PFSK-1 (cell line): ENCODE data around the gene XIRP2.

Source experiments
- FOXP2 ChIP-seq: optimal IDR thresholded peaks from 2 replicates; pipeline ENCODE3; 2011; ENCODE audit warnings: borderline replicate concordance, control low read depth, inconsistent platforms; ENCODE audit not compliant: insufficient read depth; ENCODE audit errors: extremely low read length, extremely low read depth
- POLR2AphosphoS5 ChIP-seq: IDR thresholded peaks from 2 replicates; pipeline ENCODE4 v1.6.1; 2012; ENCODE audit warnings: low read depth, mild to moderate bottlenecking, control low read depth, low read length, moderate library complexity
- REST ChIP-seq, 2 experiments: IDR thresholded peaks; 2 replicates each; pipeline versions ENCODE4 v1.6.1 to v1.8.0; 2011 to 2012; ENCODE audit warnings: low read depth in 2 of 2, low read length in 2 of 2, control low read depth in 1 of 2, inconsistent platforms in 1 of 2, mild to moderate bottlenecking in 1 of 2, moderate library complexity in 1 of 2; ENCODE audit not compliant: insufficient read depth in 1 of 2
- SIN3A ChIP-seq: IDR thresholded peaks from 2 replicates; pipeline ENCODE4 v1.6.1; 2012; ENCODE audit warnings: mild to moderate bottlenecking, low read length, moderate library complexity, borderline replicate concordance; ENCODE audit not compliant: insufficient read depth
- TAF1 ChIP-seq: IDR thresholded peaks from 2 replicates; pipeline ENCODE4 v1.6.1; 2012; ENCODE audit warnings: low read length, control low read depth, borderline replicate concordance; ENCODE audit not compliant: insufficient read depth

Gene XIRP2

GRCh38 chr2:166901336-166901735 is 13.1 kb downstream of the XIRP2 start:
- TF ChIP-seq POLR2AphosphoS5 (no peak), REST (IDR thresholded peaks at IDR 0.05; ENCODE audit: insufficient read depth in 1 of 2, low read depth in 2 of 2, low read length in 2 of 2) (no peak), SIN3A (no peak), TAF1 (no peak), FOXP2 (no peak)

- TF ChIP-seq FOXP2, result no peak
- TF ChIP-seq REST (IDR thresholded peaks at IDR 0.05; ENCODE audit: insufficient read depth in 1 of 2, low read depth in 2 of 2, low read length in 2 of 2), result no peak
- no peak for TF ChIP-seq POLR2AphosphoS5
- no peak for TF ChIP-seq SIN3A
- TF ChIP-seq TAF1, result no peak
These were observed 28.7 kb downstream of the XIRP2 start for GRCh38 chr2:166916987-166917386.

- TF ChIP-seq FOXP2 (no peak), TAF1 (no peak), SIN3A (no peak), REST (IDR thresholded peaks at IDR 0.05; ENCODE audit: insufficient read depth in 1 of 2, low read depth in 2 of 2, low read length in 2 of 2) (no peak), POLR2AphosphoS5 (no peak)
These were observed 29.1 kb downstream of the XIRP2 start for GRCh38 chr2:166917415-166917814.

GRCh38 chr2:166921261-166921896 is 33.1 kb downstream of the XIRP2 start:
- TF ChIP-seq REST (IDR thresholded peaks at IDR 0.05; ENCODE audit: insufficient read depth in 1 of 2, low read depth in 2 of 2, low read length in 2 of 2) (no peak), SIN3A (no peak), TAF1 (no peak), POLR2AphosphoS5 (no peak), FOXP2 (no peak)

- TF ChIP-seq FOXP2 (no peak), POLR2AphosphoS5 (no peak), SIN3A (no peak), REST (IDR thresholded peaks at IDR 0.05; ENCODE audit: insufficient read depth in 1 of 2, low read depth in 2 of 2, low read length in 2 of 2) (no peak), TAF1 (no peak)
These were observed 36.7 kb downstream of the XIRP2 start for GRCh38 chr2:166924967-166925366.
